HG03521 (cell line): ENCODE data around the gene TGM1.
"Not testable (repeated sequence)": the region's sequence is repeated elsewhere in the genome, so short reads cannot be mapped to it uniquely, and the experiment has no call there.

Experiments
- ATAC-seq: cut with Tn5 transposase; IDR thresholded peaks from one replicate; pipeline ENCODE4 v1.9.1; 2021; ENCODE audit warnings: mild to moderate bottlenecking, moderate library complexity; ENCODE audit not compliant: unreplicated experiment

Gene TGM1

GRCh38 chr14:24234095-24235005 lies 28.6 kb downstream of the TGM1 start:
- ATAC-seq: no peak

DNA sequence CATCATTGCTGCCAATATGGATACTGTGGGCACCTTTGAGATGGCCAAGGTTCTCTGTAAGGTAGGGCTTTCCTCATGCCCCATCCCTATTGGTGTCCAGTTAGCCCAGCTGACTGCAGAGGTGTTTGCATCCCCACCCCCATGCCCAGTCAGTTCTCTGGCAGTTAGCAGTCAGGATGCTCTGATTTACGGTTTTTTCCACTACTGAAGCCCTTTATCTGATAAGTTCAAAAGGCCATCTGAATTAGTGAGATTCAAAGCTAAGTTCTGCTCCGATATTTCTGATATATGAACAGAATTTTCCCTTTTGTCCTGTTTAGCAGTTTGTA lies 29.5 kb downstream of the TGM1 start:
- ATAC-seq: no peak

DNA sequence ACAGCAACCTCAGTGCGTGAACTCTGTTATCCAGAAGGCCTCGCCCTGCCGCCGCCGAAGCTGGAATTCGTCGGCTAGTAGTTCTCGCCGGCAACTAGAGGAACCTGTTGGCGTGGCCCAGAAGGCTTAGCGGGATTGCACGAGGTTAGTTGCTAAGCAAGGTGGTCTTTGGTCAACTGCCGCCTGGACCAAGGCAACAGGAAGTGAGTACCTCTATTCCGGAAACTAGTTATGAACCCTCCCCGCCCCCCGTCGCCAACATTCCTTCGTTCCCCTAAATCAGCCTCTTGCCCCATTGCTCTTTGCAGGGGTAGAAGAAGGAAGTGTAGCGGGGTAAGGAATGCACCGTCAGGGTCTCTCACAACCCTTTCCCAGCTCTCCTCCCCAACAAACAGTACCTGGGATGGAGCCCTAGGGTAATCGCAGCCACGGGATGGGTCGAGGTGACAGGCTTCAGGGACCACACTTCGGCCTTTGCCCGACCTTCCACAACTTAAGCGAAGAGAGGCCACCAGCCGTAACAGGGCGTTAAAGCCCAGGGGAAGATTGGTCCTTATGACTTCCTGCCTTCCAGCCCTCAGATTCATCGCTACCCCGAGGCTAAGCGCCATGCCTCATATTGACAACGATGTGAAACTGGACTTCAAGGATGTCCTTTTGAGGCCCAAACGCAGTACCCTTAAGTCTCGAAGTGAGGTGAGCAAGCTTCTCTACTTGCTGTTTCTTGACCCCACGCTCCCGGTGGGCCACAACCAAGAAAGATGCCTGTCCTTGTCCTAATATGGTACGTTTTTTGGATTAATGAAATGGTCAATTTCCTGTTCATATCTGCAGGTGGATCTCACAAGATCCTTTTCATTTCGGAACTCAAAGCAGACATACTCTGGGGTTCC lies 30.1 kb downstream of the TGM1 start, which contains the start of gene GMPR2:
TSS of gene GMPR2 (plus strand) at position 285 of the 893 bp plus-strand sequence. CDS start at position 610, 325 bp downstream.
- ATAC-seq: peak; percentile 42

DNA sequence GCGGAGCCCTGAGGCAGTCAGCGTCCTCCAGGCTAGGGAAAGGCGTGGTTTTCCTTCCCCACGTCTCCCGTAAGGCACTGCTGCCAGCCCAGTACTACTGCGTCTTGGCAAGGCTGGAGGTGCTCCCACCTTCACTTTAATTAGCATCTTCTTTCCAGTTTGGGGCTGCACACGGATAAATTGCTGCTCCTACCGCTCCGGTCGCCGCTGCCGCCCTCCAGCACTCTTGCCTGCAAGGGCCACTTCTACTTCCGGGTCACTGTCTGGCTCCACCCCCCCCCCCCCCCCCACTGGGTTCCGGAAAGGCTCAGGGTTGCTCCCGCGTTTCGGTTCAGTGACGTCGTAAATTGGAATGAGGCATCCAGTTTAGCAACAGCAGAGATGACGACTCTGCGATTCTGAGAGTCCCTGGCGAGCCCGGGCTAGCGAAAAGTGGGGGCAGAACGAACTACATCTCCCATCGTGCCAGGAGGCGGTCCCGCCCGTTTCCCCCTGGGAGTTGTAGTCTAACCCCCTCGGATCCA lies 30.8 kb downstream of the TGM1 start, which contains the start of gene NEDD8:
TSS of gene NEDD8 (minus strand) at position 247 of the 524 bp plus-strand sequence. CDS start at position 147, 100 bp downstream.
- ATAC-seq: peak; percentile 65

DNA sequence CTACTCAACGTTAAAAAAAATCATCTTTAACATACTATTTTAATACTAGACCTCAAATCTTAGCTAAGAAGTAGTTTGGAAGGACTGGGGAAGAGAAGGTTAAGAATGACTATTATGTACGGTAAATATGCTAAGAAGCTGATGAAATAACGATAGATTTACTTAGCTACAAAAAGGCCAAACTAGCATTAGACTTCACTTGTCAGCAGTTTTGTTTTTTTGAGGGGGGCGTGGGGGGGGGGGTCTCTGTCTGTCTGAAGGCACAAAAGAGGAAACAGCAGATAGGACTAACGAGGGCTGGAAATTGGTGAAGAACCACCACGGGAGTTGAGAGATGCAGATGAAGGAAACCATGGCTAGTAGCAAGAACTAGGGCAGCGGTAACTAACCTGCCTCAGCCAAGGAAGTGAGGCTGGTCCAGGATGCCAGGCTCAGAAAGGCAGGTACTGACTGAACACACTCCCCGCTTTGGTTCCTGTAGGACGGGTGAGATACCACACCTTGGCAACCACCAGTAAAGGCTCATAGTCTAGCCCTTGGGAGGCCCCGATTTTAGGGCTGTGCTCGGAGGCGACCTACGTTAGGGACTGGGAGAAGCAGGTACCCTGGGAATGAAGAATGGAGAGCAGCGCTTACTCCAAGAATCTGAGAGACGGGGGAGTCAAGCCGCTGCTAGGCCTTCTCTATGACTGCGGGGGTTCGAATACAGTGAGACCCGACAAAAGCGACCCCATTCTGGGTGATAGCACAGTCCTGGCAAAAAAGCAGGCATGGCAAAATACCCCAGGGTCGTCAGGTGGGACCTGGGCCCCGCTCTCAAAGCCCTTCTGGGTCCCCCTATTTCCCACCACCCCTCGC lies 31.5 kb downstream of the TGM1 start:
- no peak for ATAC-seq

GRCh38 chr14:24228902-24229301 lies 34.1 kb downstream of the TGM1 start:
- no peak for ATAC-seq

- no peak for ATAC-seq
Observed at GRCh38 chr14:24226473-24226872, 36.5 kb downstream of the TGM1 start.

GRCh38 chr14:24224618-24225071 lies 38.3 kb downstream of the TGM1 start:
- no peak for ATAC-seq

DNA sequence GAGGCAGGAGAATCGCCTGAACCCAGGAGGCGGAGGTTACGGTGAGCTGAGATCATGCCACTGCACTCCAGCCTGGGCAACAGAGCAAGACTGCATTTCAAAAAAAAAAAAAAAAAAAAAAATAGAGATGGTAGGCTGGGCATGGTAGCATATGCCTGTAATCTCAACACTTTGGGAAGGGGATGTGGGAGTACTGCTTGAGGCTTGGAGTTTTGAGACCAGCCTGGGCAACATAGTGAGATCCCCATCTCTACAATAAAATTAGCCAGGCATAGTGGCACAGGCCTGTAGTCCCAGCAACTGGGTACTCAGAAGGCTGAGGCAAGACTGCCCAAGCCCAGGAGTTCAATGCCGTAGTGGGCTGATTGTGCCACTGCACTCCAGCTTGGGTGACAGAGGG lies 40.0 kb downstream of the TGM1 start:
- ATAC-seq: not testable (repeated sequence)

DNA sequence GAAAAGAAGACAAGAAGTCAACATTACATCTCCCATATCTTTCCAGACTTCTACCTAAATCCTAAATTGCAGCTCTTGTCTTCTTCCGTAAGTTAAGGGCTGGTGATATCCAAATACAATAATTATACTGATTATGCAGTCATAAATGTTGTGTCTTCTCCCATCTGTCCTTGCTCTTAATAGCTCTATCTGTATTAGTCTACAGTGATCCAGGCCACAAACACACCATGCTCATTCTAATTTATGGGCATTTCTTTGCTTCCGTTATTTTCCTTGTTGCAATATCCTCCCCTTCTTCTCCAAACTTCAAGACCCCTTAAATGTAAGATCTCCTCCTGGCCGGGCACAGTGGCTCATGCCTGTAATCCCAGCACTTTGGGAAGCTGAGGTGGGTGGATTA lies 43.5 kb downstream of the TGM1 start:
- no peak for ATAC-seq

DNA sequence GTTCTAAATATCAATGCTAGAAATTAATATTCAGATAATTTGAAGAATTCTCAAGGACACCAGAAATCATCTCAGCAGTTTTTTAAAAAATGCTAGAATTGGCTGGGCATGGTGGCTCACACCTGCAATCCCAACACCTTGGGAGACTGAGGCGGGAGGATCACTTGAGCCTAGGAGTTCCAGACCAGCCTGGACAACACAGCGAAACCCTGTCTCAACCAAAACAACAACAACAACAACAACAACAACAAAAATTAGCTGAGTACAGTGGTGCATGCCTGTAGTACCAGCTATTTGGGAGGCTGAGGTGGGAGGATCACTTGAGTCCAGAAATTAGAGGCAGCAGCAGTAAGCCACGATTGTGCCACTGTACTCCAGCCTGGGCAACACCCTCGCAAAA lies 43.9 kb downstream of the TGM1 start:
- ATAC-seq: no peak

DNA sequence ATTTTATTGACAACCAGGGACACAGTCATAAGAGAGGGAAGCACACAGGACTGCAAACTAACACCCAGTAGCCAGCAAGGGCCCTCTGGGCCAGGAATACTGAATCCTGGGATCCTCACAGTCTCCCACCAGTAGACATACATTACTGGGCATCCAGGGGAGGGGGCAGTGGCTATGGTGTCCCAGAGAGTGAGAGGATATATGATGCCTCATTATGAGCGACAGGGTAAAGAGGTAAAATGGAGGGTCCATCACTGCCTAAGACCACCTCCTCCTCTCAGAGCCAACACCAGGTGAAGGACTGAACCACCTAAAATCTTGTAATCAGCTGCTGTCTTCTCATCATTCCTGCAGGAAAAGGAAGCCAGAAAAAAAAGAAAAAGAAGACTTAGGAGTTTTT lies 46.1 kb downstream of the TGM1 start:
- ATAC-seq: not testable (repeated sequence)

DNA sequence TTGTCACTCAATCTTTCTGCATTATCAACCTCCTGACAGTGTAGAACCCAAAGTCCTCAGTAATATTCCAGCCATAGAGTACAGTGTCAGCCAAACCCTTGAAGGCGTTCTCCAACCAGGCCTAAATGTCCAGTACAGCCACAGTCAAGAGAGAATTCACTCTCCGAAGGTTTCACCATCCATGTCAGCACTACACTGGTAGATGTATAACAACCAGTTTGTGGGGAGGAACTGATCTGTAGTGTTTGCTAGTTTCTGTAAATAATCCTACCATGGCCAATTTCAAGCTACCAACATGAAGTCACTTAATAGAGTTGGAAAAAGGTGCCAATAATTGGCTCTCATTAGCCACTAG lies 46.7 kb downstream of the TGM1 start:
- no peak for ATAC-seq

GRCh38 chr14:24215495-24216344 lies 47.3 kb downstream of the TGM1 start, which contains the start of gene MDP1:
Gene MDP1, minus strand, starts transcription at chr14:24216066. Its CDS starts 111 bp downstream, at chr14:24215955.
- peak; percentile 47 for ATAC-seq

GRCh38 chr14:24213866-24214662 lies 48.9 kb downstream of the TGM1 start:
- ATAC-seq: no peak

- peak; percentile 82 for ATAC-seq
Observed at GRCh38 chr14:24212924-24213865, 49.8 kb downstream of the TGM1 start, which contains the start of gene CHMP4A. Gene CHMP4A, minus strand, starts transcription at chr14:24213488. Its CDS starts 49 bp downstream, at chr14:24213439.

DNA sequence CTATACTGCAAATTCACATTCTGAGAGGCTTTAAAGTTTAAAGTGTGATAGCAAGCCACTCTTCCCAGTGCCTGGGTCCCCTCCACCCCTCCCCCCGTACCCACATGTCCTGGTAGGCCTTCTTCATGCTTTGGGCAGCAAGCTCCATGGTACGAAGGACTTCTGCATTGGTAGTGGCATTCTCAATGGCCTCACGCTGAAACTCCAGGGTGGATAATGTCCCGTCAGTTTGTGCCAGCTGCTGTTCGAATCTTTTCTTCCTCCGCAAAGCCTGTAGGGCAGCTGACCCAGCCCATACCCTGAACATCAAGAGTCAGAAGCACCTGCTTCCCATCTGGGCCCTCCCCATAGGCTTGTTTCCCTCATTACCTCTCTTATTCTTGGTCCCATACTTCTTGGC lies 51.7 kb downstream of the TGM1 start:
- no peak for ATAC-seq
